Fibroblast of villous mesenchyme (primary cell): ENCODE measurements around the gene POLR2F. TPM values are rescaled to one million over a fixed set of nuclear protein-coding genes. Genes with fewer than 3 reads are reported as not detected.

Experiments used
- DNase-seq: peaks from one replicate; pipeline ENCODE4 v3.0.0-alpha.2; 2010; ENCODE audit warnings: low read depth
- H3K4me3 ChIP-seq: 2 replicates; pipeline ENCODE4 v1.5.1; 2011; ENCODE audit warnings: low read depth, mild to moderate bottlenecking, low read length
- CTCF ChIP-seq: IDR thresholded peaks from 2 replicates; pipeline ENCODE4 v1.5.1; 2012; ENCODE audit warnings: low read depth, mild to moderate bottlenecking, low read length; ENCODE audit not compliant: insufficient read depth
- total RNA-seq: library from RNA; depleted of rRNA; stranded (reverse); fragments of >200 nt; gene quantifications from 2 replicates; pipeline ENCODE4 v1.2.3, GENCODE V29; 2012

Gene POLR2F
- total RNA-seq, 1 donor, result 28.9 TPM

DNA sequence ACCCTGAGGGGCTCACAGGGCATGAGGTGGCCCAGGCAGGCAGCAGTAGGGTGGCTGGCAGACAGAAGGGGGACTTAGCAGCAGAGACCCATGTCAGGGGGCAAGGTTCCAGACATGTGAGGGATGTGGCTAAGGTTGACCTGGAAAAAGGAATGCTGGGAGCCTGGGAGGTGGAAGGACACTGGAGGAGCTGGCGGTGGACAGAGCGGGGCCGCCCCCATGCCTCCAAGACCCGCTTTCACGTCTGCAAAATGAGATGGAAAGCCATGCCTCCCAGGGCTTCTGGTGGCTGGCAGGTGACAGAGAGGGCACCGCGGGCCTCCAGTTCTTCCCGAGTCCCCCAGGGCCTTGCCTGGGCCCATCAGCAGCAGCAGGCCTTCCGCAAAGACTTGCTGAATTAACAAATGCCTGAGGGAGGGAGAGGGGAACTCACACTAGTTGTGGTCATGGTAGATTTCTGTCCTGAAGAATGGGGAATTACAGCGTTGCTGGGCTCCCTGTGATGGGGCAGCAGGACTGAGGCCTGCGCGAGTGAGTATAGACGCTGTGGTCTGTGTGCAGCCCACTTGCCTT is 53.9 kb downstream of the POLR2F start:
- no peak for TF ChIP-seq CTCF
- no peak overlapping the region for H3K4me3 ChIP-seq
- no peak for DNase-seq

GRCh38 chr22:38009000-38009806 is 55.7 kb downstream of the POLR2F start:
- TF ChIP-seq CTCF, result no peak
- H3K4me3 ChIP-seq, result no peak overlapping the region
- DNase-seq, result no peak

GRCh38 chr22:38012604-38013072 is 59.1 kb downstream of the POLR2F start:
- H3K4me3 ChIP-seq, result no peak overlapping the region
- DNase-seq, result no peak
- TF ChIP-seq CTCF, result no peak

- no peak overlapping the region for H3K4me3 ChIP-seq
- TF ChIP-seq CTCF, result no peak
Observed at GRCh38 chr22:38014083-38014482, 60.6 kb downstream of the POLR2F start.

GRCh38 chr22:38016182-38017151 is 63.0 kb downstream of the POLR2F start:
- no peak for DNase-seq
- H3K4me3 ChIP-seq, result no peak overlapping the region
- TF ChIP-seq CTCF, result no peak

More at GRCh38 chr22:38014083-38014482, 60.6 kb downstream of the POLR2F start:
- no peak for DNase-seq

DNA sequence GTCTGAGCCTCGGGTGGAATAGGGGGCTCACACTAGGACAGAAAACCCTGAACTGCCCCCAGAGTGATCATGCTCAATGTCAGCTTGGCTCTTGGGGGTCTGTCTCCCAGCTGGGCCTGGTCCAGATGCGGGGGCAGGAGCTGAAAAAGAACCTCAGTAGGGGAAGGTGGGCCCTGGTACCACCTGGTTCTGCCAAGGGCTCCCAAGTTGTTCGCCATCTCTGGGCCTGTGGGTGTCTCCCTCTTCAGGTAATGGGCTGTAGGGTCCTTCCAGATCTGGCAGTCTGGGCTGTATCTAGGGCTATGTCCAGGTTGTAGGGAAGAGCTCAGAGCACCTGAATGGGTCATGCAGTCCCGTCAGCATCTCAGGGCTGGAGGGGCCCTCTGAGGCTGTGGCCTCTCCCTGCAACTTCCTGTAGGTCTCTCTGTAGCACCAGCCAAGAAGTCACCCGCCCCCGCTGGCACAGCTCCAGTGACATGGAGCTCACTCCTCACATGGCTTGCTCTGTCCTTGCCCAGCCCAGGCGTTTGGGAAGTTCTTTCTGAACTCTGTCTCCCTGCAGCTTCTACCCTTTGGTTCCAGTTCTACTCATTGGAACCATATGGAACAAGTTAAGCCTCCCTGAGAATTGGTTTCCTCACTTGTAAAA is 63.9 kb downstream of the POLR2F start:
- DNase-seq, result peak; percentile 53
- H3K4me3 ChIP-seq, result no peak overlapping the region
- no peak for TF ChIP-seq CTCF
